ENCODE results near the gene NEK1. TPM values are rescaled to one million over a fixed set of nuclear protein-coding genes. Genes with fewer than 3 reads are reported as not detected.

Gene NEK1
- total RNA-seq, 1 experiment from 2014 or later, result 12.3 TPM

GRCh38 chr4:169372791-169373190 is 239.6 kb downstream of the NEK1 start:
- Histone ChIP-seq H2AK5ac (ENCODE audit: insufficient read length, low read length) (no peak overlapping the region), H2BK15ac (ENCODE audit: low read depth, low read length) (no peak overlapping the region), H3K23me2 (ENCODE audit: insufficient read length, low read depth, low read length, poor library complexity, severe bottlenecking) (no peaks in the 10 kb centered on the region), H2AFZ (ENCODE audit: low read length) (no peak overlapping the region), H4K8ac (replicated peaks; ENCODE audit: insufficient read length, low read depth, low read length) (no peak overlapping the region), H3K23ac (ENCODE audit: insufficient read length, low read depth, low read length) (no peak overlapping the region), H3K18ac (ENCODE audit: insufficient read length, low read depth, low read length) (no peak overlapping the region), H4K20me1 (ENCODE audit: control insufficient read depth, insufficient read depth, insufficient read length) (no peaks in the 10 kb centered on the region), H3K56ac (ENCODE audit: insufficient read length, low read depth, low read length) (no peak overlapping the region), H3K4me2 (ENCODE audit: insufficient read depth, insufficient read length, low read length) (no peak overlapping the region), H3K27ac (ENCODE audit: insufficient read length, low read depth, low read length) (no peak overlapping the region), H2BK12ac (ENCODE audit: insufficient read length, low read depth, low read length) (no peak overlapping the region), H3K27me3 (ENCODE audit: insufficient read depth, low read length) (no peaks in the 10 kb centered on the region), H3K79me2 (ENCODE audit: insufficient read depth, low read length) (no peaks in the 10 kb centered on the region), H3K79me1 (ENCODE audit: insufficient read depth, low read depth, low read length, poor library complexity, severe bottlenecking) (no peaks in the 10 kb centered on the region), H4K91ac (ENCODE audit: insufficient read length, low read depth, low read length) (no peak overlapping the region), H2BK20ac (ENCODE audit: low read depth, low read length, poor library complexity, severe bottlenecking) (no peak overlapping the region), H3K9me3 (ENCODE audit: control insufficient read depth, low read depth, low read length) (no peaks in the 10 kb centered on the region), H3K4ac (ENCODE audit: low read depth, low read length) (no peak overlapping the region), H3K9ac (ENCODE audit: extremely low read depth, insufficient read length, low read length) (no peak overlapping the region), H3T11ph (ENCODE audit: low read length) (no peak overlapping the region), H2BK120ac (ENCODE audit: low read depth, low read length, poor library complexity, severe bottlenecking) (no peak overlapping the region), H4K5ac (ENCODE audit: insufficient read length, low read depth, low read length) (no peak overlapping the region), H3K4me1 (ENCODE audit: insufficient read depth, low read length) (no peaks in the 10 kb centered on the region), H2BK5ac (ENCODE audit: insufficient read length, low read length) (no peak overlapping the region), H3K14ac (ENCODE audit: insufficient read depth, low read length) (no peak overlapping the region)
- Mint-ChIP-seq H3K27ac (no peak overlapping the region), H3K36me3 (ENCODE audit: insufficient read depth in 1 of 3, low read depth in 3 of 3) (peaks cover 2 to 13% (median 7%) of the 10 kb centered on the region in 3 experiments; a peak in 5 of 7 replicates), H3K4me3 (no peak overlapping the region), H3K4me1 (no peaks in the 10 kb centered on the region), H3K27me3 (ENCODE audit: low read depth) (no peaks in the 10 kb centered on the region; the same call in 1 of the 2 replicates), H3K9me3 (peaks cover 13 to 16% of the 10 kb centered on the region in 2 experiments)
- no peak for DNase-seq
- TF ChIP-seq CTCF (conservative IDR thresholded peaks at IDR 0.05), result no peak
- no CpG with 5 or more reads among the region's 2 CpGs for WGBS (ENCODE audit: extremely low coverage, insufficient read length, low lambda C conversion rate)

Measured in H9 (cell line).